ENCODE data around the gene ZWILCH. TPM values are rescaled to one million over a fixed set of nuclear protein-coding genes. Genes with fewer than 3 reads are reported as not detected.

Gene ZWILCH
- polyA plus RNA-seq, 1 of the 3 experiments (the other 2 are of a cell fraction) = 8.2 TPM

- H3K27me3 ChIP-seq (ENCODE audit: insufficient read depth) = no peaks in the 10 kb centered on the region
- no peaks in the 10 kb centered on the region for H3K79me2 ChIP-seq (ENCODE audit: insufficient read depth)
- ChIA-PET POLR2A (no interaction called here), CTCF (interaction anchor here (0.9 to 2.7 kb wide), 5 partner anchors 10 to 310 kb away, joined by 3 to 7 read pairs (median 4); no protein-coding TSS in a partner anchor)
- H3K4me1 ChIP-seq (ENCODE audit: control insufficient read depth in 1 of 2, insufficient read depth in 2 of 2, low read depth in 1 of 2, low read length in 1 of 2) = peaks cover 0 to 16% of the 10 kb centered on the region in 2 experiments; a peak in 2 of 4 replicates
- no peaks in the 10 kb centered on the region for H3K36me3 ChIP-seq (replicated peaks in 1 of 2; ENCODE audit: control insufficient read depth in 1 of 2, insufficient read depth in 2 of 2, low read length in 1 of 2)
- 71% methylated on average over 3 of the region's 3 CpGs for WGBS (ENCODE audit: low lambda C conversion rate)
- H2AFZ ChIP-seq (ENCODE audit: low read depth) = no peak overlapping the region
- no peak overlapping the region for H3K9ac ChIP-seq
- H3K9me3 ChIP-seq = no peaks in the 10 kb centered on the region
- H3K27ac ChIP-seq (ENCODE audit: low read depth in 2 of 2, low read length in 1 of 2) = no peak overlapping the region
- no peaks in the 10 kb centered on the region for H3K9me2 ChIP-seq
- no peaks in the 10 kb centered on the region for H4K20me1 ChIP-seq (ENCODE audit: insufficient read depth)
- H3F3A ChIP-seq (replicated peaks; ENCODE audit: insufficient read depth) = peaks cover 12% of the 10 kb centered on the region
- H3K4me2 ChIP-seq = no peak overlapping the region
- no peak overlapping the region for H3K4me3 ChIP-seq (ENCODE audit: low read depth in 2 of 2, low read length in 1 of 2)
- TF ChIP-seq MEF2A (IDR thresholded peaks at IDR 0.05; ENCODE audit: borderline replicate concordance, low read depth) = no peak
- no peak for TF ChIP-seq MXI1 (IDR thresholded peaks at IDR 0.05; ENCODE audit: low read depth, low read length)
- no peak for TF ChIP-seq RAD21 (IDR thresholded peaks at IDR 0.05; ENCODE audit: low read length)
- no peak for TF ChIP-seq YY1 (IDR thresholded peaks at IDR 0.05; ENCODE audit: low read depth)
- no peak for DNase-seq
Measured at GRCh38 chr15:66593219-66593780, 88.2 kb downstream of the ZWILCH start.

GRCh38 chr15:66594344-66594743 is 89.2 kb downstream of the ZWILCH start:
- no peaks in the 10 kb centered on the region for H3K9me3 ChIP-seq
- no peak overlapping the region for H3K4me3 ChIP-seq (ENCODE audit: low read depth in 2 of 2, low read length in 1 of 2)
- ChIA-PET POLR2A (no interaction called here), CTCF (interaction anchor here (1.4 to 2.7 kb wide), 3 partner anchors 10 to 269 kb away, joined by 4 to 7 read pairs (median 7); no protein-coding TSS in a partner anchor)
- no peaks in the 10 kb centered on the region for H3K9me2 ChIP-seq
- DNase-seq = no peak
- H2AFZ ChIP-seq (ENCODE audit: low read depth) = no peak overlapping the region
- H3K4me2 ChIP-seq = no peak overlapping the region
- no peaks in the 10 kb centered on the region for H3K36me3 ChIP-seq (replicated peaks in 1 of 2; ENCODE audit: control insufficient read depth in 1 of 2, insufficient read depth in 2 of 2, low read length in 1 of 2)
- no peaks in the 10 kb centered on the region for H3K79me2 ChIP-seq (ENCODE audit: insufficient read depth)
- H4K20me1 ChIP-seq (ENCODE audit: insufficient read depth) = no peaks in the 10 kb centered on the region
- peaks cover 0 to 16% of the 10 kb centered on the region in 2 experiments; a peak in 2 of 4 replicates for H3K4me1 ChIP-seq (ENCODE audit: control insufficient read depth in 1 of 2, insufficient read depth in 2 of 2, low read depth in 1 of 2, low read length in 1 of 2)
- H3F3A ChIP-seq (replicated peaks; ENCODE audit: insufficient read depth) = peaks cover 12% of the 10 kb centered on the region
- peak overlapping the region in 1 of 2 experiments; percentile 17; a peak in 1 of 4 replicates for H3K27ac ChIP-seq (ENCODE audit: low read depth in 2 of 2, low read length in 1 of 2)
- TF ChIP-seq RAD21 (IDR thresholded peaks at IDR 0.05; ENCODE audit: low read length) (peak; percentile 48), JUND (IDR thresholded peaks at IDR 0.05) (no peak)
- no peak overlapping the region for H3K9ac ChIP-seq
- H3K27me3 ChIP-seq (ENCODE audit: insufficient read depth) = no peaks in the 10 kb centered on the region
- WGBS (ENCODE audit: low lambda C conversion rate) = 76% methylated on average over 5 of the region's 10 CpGs

DNA sequence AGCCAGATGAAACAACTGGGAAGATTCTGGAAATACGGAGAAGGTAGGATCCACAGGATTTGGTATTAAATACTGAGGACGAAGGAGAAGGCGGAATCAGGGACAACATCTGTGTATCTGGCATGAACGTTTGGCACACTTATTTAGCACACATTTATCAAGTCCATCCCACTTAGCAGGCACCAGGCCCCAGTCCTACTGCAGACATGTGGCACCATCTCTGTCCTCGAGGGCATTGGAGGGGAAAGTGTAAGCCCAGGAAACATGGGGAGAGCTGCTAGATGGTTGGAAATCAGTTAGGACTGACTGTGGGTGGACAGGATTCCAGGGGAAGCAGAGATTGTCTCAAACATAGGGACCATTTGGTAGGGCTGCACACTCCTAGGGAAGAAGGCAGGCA is 89.7 kb downstream of the ZWILCH start:
- Histone ChIP-seq H3K36me3 (replicated peaks in 1 of 2; ENCODE audit: control insufficient read depth in 1 of 2, insufficient read depth in 2 of 2, low read length in 1 of 2) (no peaks in the 10 kb centered on the region), H3K4me3 (ENCODE audit: low read depth in 2 of 2, low read length in 1 of 2) (no peak overlapping the region), H3K9me2 (no peaks in the 10 kb centered on the region), H2AFZ (ENCODE audit: low read depth) (no peak overlapping the region), H3K27me3 (ENCODE audit: insufficient read depth) (no peaks in the 10 kb centered on the region), H3K4me1 (ENCODE audit: control insufficient read depth in 1 of 2, insufficient read depth in 2 of 2, low read depth in 1 of 2, low read length in 1 of 2) (peaks cover 0 to 16% of the 10 kb centered on the region in 2 experiments; a peak in 2 of 4 replicates), H4K20me1 (ENCODE audit: insufficient read depth) (no peaks in the 10 kb centered on the region), H3K27ac (ENCODE audit: low read depth in 2 of 2, low read length in 1 of 2) (peak overlapping the region in 1 of 2 experiments; percentile 19; a peak in 1 of 4 replicates), H3K9ac (no peak overlapping the region), H3F3A (replicated peaks; ENCODE audit: insufficient read depth) (peaks cover 12% of the 10 kb centered on the region), H3K4me2 (no peak overlapping the region), H3K9me3 (no peaks in the 10 kb centered on the region), H3K79me2 (ENCODE audit: insufficient read depth) (no peaks in the 10 kb centered on the region)
- ChIA-PET CTCF (interaction anchor here (0.5 to 2.7 kb wide), 4 partner anchors 10 to 269 kb away, joined by 3 to 7 read pairs (median 6); no protein-coding TSS in a partner anchor), POLR2A (no interaction called here)
- WGBS (ENCODE audit: low lambda C conversion rate) = 55% methylated on average over 5 of the region's 5 CpGs
- DNase-seq = peak; percentile 51
- no peak for TF ChIP-seq FOXJ3 (CRISPR knock-in tag; IDR thresholded peaks at IDR 0.05)
- peak in 1 of 2 experiments; percentile 44; a peak in 1 of 4 replicates for TF ChIP-seq EP300 (IDR thresholded peaks at IDR 0.05; ENCODE audit: borderline replicate concordance in 1 of 2, low read depth in 1 of 2, low read length in 1 of 2)
- no peak for TF ChIP-seq SIN3A (IDR thresholded peaks at IDR 0.05; ENCODE audit: borderline replicate concordance, low read depth, low read length)
- TF ChIP-seq REST (IDR thresholded peaks at IDR 0.05; ENCODE audit: low read depth, low read length) = no peak
- no peak for TF ChIP-seq MXI1 (IDR thresholded peaks at IDR 0.05; ENCODE audit: low read depth, low read length)
- TF ChIP-seq, protein P1, sequence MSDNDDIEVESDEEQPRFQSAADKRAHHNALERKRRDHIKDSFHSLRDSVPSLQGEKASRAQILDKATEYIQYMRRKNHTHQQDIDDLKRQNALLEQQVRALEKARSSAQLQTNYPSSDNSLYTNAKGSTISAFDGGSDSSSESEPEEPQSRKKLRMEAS (IDR thresholded peaks at IDR 0.05; ENCODE audit: low read depth) = no peak
- TF ChIP-seq SMC3 (IDR thresholded peaks at IDR 0.05; ENCODE audit: low read depth, low read length) = no peak
- peak; percentile 60; the same call in 1 of the 2 replicates for TF ChIP-seq RCOR1 (IDR thresholded peaks at IDR 0.05; ENCODE audit: low read length)
